Hepatocyte (in vitro differentiated cells): ENCODE results near the gene ITGA5. TPM values are rescaled to one million over a fixed set of nuclear protein-coding genes. Genes with fewer than 3 reads are reported as not detected.

Experiments
- DNase-seq: peaks from one replicate; pipeline ENCODE4 v3.0.0-alpha.2; 2016; ENCODE audit warnings: low spot score
- H2AFZ ChIP-seq: fragments of 200-600 bp; sonication (generic); 2 replicates; pipeline ENCODE4 v1.6.0; 2016; ENCODE audit warnings: antibody characterized with exemption, mild to moderate bottlenecking
- H3K27ac ChIP-seq: fragments of 200-600 bp; sonication (generic); 2 replicates; pipeline ENCODE4 v1.5.1; 2016; ENCODE audit warnings: mild to moderate bottlenecking
- H3K27me3 ChIP-seq: fragments of 200-600 bp; sonication (generic); 2 replicates; pipeline ENCODE4 v1.6.1; 2016
- H3K36me3 ChIP-seq: fragments of 200-600 bp; sonication (generic); replicated peaks from 2 replicates; pipeline ENCODE4 v1.5.1; 2016; ENCODE audit warnings: low read depth; ENCODE audit not compliant: insufficient read depth
- H3K4me1 ChIP-seq: fragments of 200-600 bp; sonication (generic); 2 replicates; pipeline ENCODE4 v1.5.1; 2016; ENCODE audit warnings: mild to moderate bottlenecking, moderate library complexity; ENCODE audit not compliant: insufficient read depth
- H3K4me2 ChIP-seq: fragments of 200-600 bp; sonication (generic); 2 replicates; pipeline ENCODE4 v1.6.0; 2016
- H3K4me3 ChIP-seq: fragments of 200-600 bp; sonication (generic); 2 replicates; pipeline ENCODE4 v1.5.1; 2016; ENCODE audit warnings: mild to moderate bottlenecking
- H3K79me2 ChIP-seq: fragments of 200-600 bp; sonication (generic); 2 replicates; pipeline ENCODE4 v1.6.0; 2017; ENCODE audit warnings: mild to moderate bottlenecking
- H3K9me2 ChIP-seq: fragments of 200-600 bp; sonication (generic); replicated peaks from 2 replicates; pipeline ENCODE4 v1.6.0; 2017; ENCODE audit warnings: mild to moderate bottlenecking; ENCODE audit not compliant: insufficient read depth
- H3K9me3 ChIP-seq: fragments of 200-600 bp; sonication (generic); 2 replicates; pipeline ENCODE4 v1.5.1; 2016; ENCODE audit warnings: low read depth, mild to moderate bottlenecking
- H4K20me1 ChIP-seq: fragments of 200-600 bp; sonication (generic); 2 replicates; pipeline ENCODE4 v1.6.0; 2016; ENCODE audit warnings: mild to moderate bottlenecking; ENCODE audit not compliant: insufficient read depth, poor library complexity, severe bottlenecking
- EZH2 ChIP-seq: fragments of 200-600 bp; sonication (generic); IDR thresholded peaks from 2 replicates; pipeline ENCODE4 v1.6.1; 2016; ENCODE audit warnings: antibody characterized with exemption, mild to moderate bottlenecking, borderline replicate concordance
- EZH2phosphoT487 ChIP-seq: fragments of 200-600 bp; sonication (generic); IDR thresholded peaks from one replicate; pipeline ENCODE4 v1.6.1; 2018; ENCODE audit warnings: antibody characterized with exemption, mild to moderate bottlenecking, low read depth, moderate library complexity; ENCODE audit not compliant: unreplicated experiment, severe bottlenecking
- WGBS: methylation state at CpG from one replicate; pipeline ENCODE4 v1.1.6; 2016; ENCODE audit warnings: low lambda C conversion rate; ENCODE audit errors: missing lambda C conversion rate; 5-methylcytosine and 5-hydroxymethylcytosine counted together
- polyA plus RNA-seq: library from polyadenylated mRNA; unstranded; fragments of >200 nt; fragmentation: Nextera tagmentation; extraction: Ambion mirVana; gene quantifications from 2 replicates; pipeline ENCODE4 v1.2.1, GENCODE V29; 2016
- total RNA-seq: library from RNA; depleted of rRNA; stranded (reverse); fragments of >200 nt; gene quantifications from 2 replicates; pipeline ENCODE4 v1.2.3, GENCODE V29; 2014
- TF ChIP-seq, protein P1 (sequence below): fragments of 200-600 bp; sonication (generic); IDR thresholded peaks from 2 replicates; pipeline ENCODE4 v1.5.1; 2016; ENCODE audit warnings: antibody characterized with exemption, mild to moderate bottlenecking; ENCODE audit not compliant: poor library complexity

ITGA5 gene
- total and polyA plus RNA-seq, 2 experiments from 2014 or later = 45.7 to 57.2 TPM

DNA sequence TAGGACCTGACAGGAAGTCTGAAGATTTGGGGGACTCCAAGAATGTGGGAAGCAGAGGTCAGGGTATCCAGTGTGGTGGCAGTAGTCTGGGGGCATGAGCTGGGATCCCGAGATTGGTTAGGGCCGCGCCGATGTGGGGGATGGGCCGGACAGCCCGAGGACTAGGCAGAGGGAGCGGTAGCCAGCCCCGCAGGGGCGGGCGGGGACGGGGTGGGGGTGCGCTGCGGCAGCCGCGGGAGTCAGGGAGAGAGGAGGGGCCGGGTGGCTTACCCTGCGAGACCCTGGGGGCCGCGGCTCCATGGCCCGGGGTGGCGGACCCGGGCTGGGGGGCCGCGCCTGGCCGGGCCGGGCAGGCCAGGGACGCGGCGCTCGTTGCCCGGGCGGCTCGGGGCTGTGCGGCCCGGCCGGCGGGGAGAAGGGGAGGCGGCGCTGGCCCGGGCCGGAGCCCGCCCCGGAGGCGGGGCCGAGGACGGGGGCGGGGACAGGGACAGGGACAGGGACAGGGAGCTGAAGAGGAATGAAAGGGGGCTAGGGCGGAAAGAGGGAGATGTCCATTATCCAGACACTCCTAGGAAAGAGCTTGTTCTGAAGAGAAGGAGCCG lies 40.2 kb downstream of the ITGA5 start:
- H3K4me1 ChIP-seq = peaks cover 4% of the 10 kb centered on the region
- H3K27me3 ChIP-seq = no peaks in the 10 kb centered on the region
- no peaks in the 10 kb centered on the region for H4K20me1 ChIP-seq
- 6% methylated on average over 12 of the region's 49 CpGs for WGBS
- no peaks in the 10 kb centered on the region for H3K79me2 ChIP-seq
- peak overlapping the region; percentile 96 for H3K4me2 ChIP-seq
- H2AFZ ChIP-seq = peak overlapping the region; percentile 77
- H3K4me3 ChIP-seq = peak overlapping the region; percentile 68
- H3K27ac ChIP-seq = peak overlapping the region; percentile 35
- DNase-seq = peak; percentile 81
- no peaks in the 10 kb centered on the region for H3K9me3 ChIP-seq
- no peaks in the 10 kb centered on the region for H3K9me2 ChIP-seq
- H3K36me3 ChIP-seq = no peaks in the 10 kb centered on the region
- TF ChIP-seq EZH2 (no peak), EZH2phosphoT487 (no peak)
- TF ChIP-seq, protein P1, sequence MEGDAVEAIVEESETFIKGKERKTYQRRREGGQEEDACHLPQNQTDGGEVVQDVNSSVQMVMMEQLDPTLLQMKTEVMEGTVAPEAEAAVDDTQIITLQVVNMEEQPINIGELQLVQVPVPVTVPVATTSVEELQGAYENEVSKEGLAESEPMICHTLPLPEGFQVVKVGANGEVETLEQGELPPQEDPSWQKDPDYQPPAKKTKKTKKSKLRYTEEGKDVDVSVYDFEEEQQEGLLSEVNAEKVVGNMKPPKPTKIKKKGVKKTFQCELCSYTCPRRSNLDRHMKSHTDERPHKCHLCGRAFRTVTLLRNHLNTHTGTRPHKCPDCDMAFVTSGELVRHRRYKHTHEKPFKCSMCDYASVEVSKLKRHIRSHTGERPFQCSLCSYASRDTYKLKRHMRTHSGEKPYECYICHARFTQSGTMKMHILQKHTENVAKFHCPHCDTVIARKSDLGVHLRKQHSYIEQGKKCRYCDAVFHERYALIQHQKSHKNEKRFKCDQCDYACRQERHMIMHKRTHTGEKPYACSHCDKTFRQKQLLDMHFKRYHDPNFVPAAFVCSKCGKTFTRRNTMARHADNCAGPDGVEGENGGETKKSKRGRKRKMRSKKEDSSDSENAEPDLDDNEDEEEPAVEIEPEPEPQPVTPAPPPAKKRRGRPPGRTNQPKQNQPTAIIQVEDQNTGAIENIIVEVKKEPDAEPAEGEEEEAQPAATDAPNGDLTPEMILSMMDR = no peak

DNA sequence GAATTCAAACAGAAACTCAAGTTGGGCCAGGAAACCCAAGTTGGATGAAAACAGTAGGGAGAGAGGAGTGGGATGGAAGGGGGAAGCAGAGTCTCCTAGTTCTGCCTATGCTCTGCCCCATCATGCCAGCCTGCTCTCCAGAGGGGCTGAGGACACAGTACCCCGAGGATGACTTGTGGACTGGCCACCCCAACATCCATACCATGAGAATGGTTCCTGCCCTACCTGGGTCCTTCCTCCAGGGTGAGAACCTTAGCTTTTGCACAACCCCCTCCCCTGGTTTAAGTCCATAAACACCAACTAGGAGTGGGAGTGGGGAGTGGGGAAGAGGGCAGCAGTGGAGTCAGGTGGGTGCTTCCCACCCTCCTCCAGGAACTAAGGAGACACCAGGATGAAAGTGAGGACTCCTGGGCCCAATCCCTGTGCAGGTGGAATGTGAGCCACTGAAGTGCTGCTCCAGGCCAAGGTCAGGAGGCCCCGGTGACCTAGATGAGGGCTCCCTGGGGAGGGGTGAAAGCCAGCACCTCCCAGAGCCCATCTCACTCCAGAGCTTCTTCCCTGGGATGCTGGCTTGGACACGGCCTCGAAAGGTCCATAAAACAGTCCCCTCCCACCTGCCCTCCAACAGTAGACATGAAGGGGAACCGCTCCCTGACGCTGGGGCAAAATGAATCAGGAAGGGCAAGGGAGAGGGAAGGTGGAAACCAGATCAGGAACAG lies 41.1 kb downstream of the ITGA5 start:
- DNase-seq = no peak
- H3K9me2 ChIP-seq = no peaks in the 10 kb centered on the region
- H2AFZ ChIP-seq = no peak overlapping the region
- H3K79me2 ChIP-seq = no peaks in the 10 kb centered on the region
- H3K4me3 ChIP-seq = no peak overlapping the region
- no peak overlapping the region for H3K27ac ChIP-seq
- H3K36me3 ChIP-seq = no peaks in the 10 kb centered on the region
- TF ChIP-seq, protein P1 = no peak
- TF ChIP-seq EZH2phosphoT487 (no peak), EZH2 (no peak)
- H3K27me3 ChIP-seq = no peaks in the 10 kb centered on the region
- no peaks in the 10 kb centered on the region for H3K9me3 ChIP-seq
- H3K4me1 ChIP-seq = peaks cover 4% of the 10 kb centered on the region
- WGBS = 87% methylated on average over 6 of the region's 6 CpGs
- no peak overlapping the region for H3K4me2 ChIP-seq
- H4K20me1 ChIP-seq = no peaks in the 10 kb centered on the region

DNA sequence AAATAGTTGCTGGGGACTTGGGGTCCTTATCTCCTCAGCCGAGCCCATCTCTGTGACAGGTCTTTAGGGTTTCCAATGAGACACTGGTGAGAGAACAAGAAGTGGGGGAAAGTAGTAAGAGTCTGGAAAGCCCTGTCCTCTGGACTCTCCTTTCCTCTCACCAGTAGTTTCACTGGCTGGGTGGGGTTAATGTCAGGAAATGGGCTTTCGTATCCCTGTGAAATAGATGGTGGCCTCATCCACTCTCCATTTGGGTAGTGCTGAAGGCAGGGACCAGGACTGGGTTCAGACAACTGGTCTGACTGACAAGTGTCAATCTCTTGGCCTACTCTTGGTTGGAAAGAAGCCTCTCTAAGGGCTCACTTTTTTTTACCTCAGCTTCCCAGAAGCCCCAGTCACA lies 42.1 kb downstream of the ITGA5 start:
- Histone ChIP-seq H2AFZ (no peak overlapping the region), H4K20me1 (no peaks in the 10 kb centered on the region), H3K9me2 (no peaks in the 10 kb centered on the region), H3K79me2 (no peaks in the 10 kb centered on the region), H3K4me2 (no peak overlapping the region), H3K9me3 (no peaks in the 10 kb centered on the region), H3K4me1 (peaks cover 8% of the 10 kb centered on the region), H3K27me3 (no peaks in the 10 kb centered on the region), H3K27ac (no peak overlapping the region), H3K36me3 (no peaks in the 10 kb centered on the region), H3K4me3 (no peak overlapping the region)
- DNase-seq = no peak
- 75% methylated on average over 2 of the region's 2 CpGs for WGBS
- no peak for TF ChIP-seq EZH2phosphoT487
- TF ChIP-seq EZH2 = no peak
- TF ChIP-seq, protein P1 = no peak
